GM12892 (cell line): ENCODE measurements around the gene KLHDC10.

Experiments
- POLR2A ChIP-seq: IDR thresholded peaks from 2 replicates; pipeline ENCODE4 v1.6.1; 2011; ENCODE audit warnings: low read depth, low read length, control low read depth
- POLR2AphosphoS5 ChIP-seq: IDR thresholded peaks from 2 replicates; pipeline ENCODE4 v1.6.1; 2011; ENCODE audit warnings: low read depth, low read length, control low read depth

DNA sequence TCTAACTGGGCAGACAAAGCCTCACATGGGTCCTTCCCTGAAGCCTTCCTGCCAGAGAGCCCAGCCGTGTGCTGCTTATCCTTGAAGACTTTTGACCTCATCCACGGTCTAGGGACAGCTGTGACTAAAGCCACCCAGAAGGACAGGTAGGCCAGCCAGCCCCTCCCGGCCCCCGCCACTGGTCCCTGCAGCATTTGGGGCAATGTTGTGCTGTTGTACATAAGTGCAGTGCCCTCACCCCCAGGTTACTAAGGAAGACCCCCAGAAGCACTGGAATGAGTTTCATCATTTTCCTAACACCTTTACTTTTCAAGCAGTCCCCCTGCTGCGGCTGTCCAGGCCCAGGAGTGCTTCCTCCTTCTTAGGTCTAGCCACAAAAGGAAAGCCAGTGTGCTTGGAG is 91.9 kb downstream of the KLHDC10 start:
- TF ChIP-seq POLR2A (no peak), POLR2AphosphoS5 (no peak)
